NOMO-1 (cell line): Measurements from ENCODE around the gene GAGE10.

Experiments
- DNase-seq, 2 experiments: peaks; one replicate each; lab custom pipeline; 2025; ENCODE audit not compliant: unreplicated experiment in 2 of 2; lab: John Stamatoyannopoulos, UW

The GAGE10 gene

GRCh38 chrX:49303346-49303745 lies at the start of gene GAGE10:
GAGE10 (plus strand) TSS chrX:49303646; CDS start chrX:49304860, 1,214 bp downstream.
- DNase-seq, result no peak

- DNase-seq, result no peak
Observed at GRCh38 chrX:49254639-49255038, 48.8 kb upstream of the GAGE10 start.

GRCh38 chrX:49256268-49256995 lies 47.0 kb upstream of the GAGE10 start:
- DNase-seq, result no peak

GRCh38 chrX:49257074-49257790 lies 46.2 kb upstream of the GAGE10 start:
- DNase-seq, result no peak

- no peak for DNase-seq
Observed at GRCh38 chrX:49257846-49258748, 45.3 kb upstream of the GAGE10 start.

GRCh38 chrX:49258749-49259124 lies 44.7 kb upstream of the GAGE10 start:
- no peak for DNase-seq

GRCh38 chrX:49260221-49260985 lies 43.0 kb upstream of the GAGE10 start:
- no peak for DNase-seq

- DNase-seq, result no peak
Observed at GRCh38 chrX:49262603-49263002, 40.8 kb upstream of the GAGE10 start.

GRCh38 chrX:49263631-49264030 lies 39.8 kb upstream of the GAGE10 start:
- DNase-seq, result no peak

- no peak for DNase-seq
Observed at GRCh38 chrX:49264460-49264859, 39.0 kb upstream of the GAGE10 start, which contains the start of gene FOXP3. FOXP3 (minus strand) TSS chrX:49264710; CDS start chrX:49258505, 6,205 bp downstream.

- DNase-seq, result no peak
Observed at GRCh38 chrX:49266523-49267445, 36.7 kb upstream of the GAGE10 start.

- DNase-seq, result no peak
Observed at GRCh38 chrX:49268702-49269009, 34.8 kb upstream of the GAGE10 start.

GRCh38 chrX:49269010-49269766 lies 34.3 kb upstream of the GAGE10 start:
- peak; percentile 93 to 94 for DNase-seq

GRCh38 chrX:49269767-49270248 lies 33.6 kb upstream of the GAGE10 start, which contains the start of gene PPP1R3F:
PPP1R3F (plus strand) TSS chrX:49269793; CDS start chrX:49269870, 77 bp downstream.
- no peak for DNase-seq

GRCh38 chrX:49270249-49270921 lies 33.1 kb upstream of the GAGE10 start:
- DNase-seq, result no peak

- no peak for DNase-seq
Observed at GRCh38 chrX:49271341-49271740, 32.1 kb upstream of the GAGE10 start.

- no peak for DNase-seq
Observed at GRCh38 chrX:49272421-49272820, 31.0 kb upstream of the GAGE10 start.

- DNase-seq, result no peak
Observed at GRCh38 chrX:49273181-49273727, 30.2 kb upstream of the GAGE10 start.
